ENCODE measurements around the gene TRIM38.
"Not testable (repeated sequence)": the region's sequence is repeated elsewhere in the genome, so short reads cannot be mapped to it uniquely, and the experiment has no call there.

Gene TRIM38

GRCh38 chr6:25942561-25943147, 19.9 kb upstream of the TRIM38 start:
- DNase-seq (ENCODE audit: low spot score), result peak; percentile 42

GRCh38 chr6:25943887-25944286, 18.7 kb upstream of the TRIM38 start:
- no peak for DNase-seq (ENCODE audit: low spot score)

- DNase-seq (ENCODE audit: low spot score), result no peak
These were observed 17.7 kb upstream of the TRIM38 start for GRCh38 chr6:25944688-25945574.

GRCh38 chr6:25945738-25946137, 16.9 kb upstream of the TRIM38 start:
- not testable (repeated sequence) for DNase-seq (ENCODE audit: low spot score)

DNA sequence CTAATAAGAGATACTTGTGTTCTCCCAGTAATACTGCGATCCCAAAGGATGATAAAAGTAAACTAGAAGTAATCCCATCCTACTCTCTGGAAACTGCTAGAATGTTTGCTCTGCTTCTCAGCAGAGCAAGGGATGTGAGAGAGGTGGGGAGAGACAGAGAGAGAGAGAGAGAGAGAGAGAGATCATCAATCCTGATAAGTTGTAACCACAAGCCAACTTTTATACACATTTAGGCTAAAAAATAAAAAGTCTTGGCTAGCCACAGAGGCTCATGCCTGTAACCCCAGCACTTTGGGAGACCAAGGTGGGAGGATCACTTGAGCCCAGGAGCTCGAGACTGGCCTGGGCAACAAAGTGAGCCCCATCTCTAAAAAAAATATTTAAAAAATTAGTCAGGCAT, 16.0 kb upstream of the TRIM38 start:
- DNase-seq (ENCODE audit: low spot score), result no peak

DNA sequence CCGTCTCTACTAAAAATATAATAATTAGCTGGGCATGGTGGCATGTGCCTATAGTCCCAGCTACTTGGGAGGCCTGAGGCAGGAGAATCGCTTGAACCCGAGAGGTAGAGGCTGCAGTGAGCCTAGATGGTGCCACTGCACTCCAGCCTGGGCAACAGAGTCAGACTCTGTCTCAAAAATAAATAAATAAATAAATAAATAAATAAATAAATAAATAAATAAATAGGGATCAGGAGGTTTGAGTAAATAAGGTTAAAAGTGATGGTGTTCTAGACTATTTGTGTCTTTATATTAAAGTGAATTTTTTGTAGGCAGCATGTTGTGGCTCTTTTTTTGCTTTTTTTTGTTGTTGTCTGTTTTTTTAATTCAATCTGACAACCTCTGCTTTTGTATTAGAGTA, 15.1 kb upstream of the TRIM38 start:
- DNase-seq (ENCODE audit: low spot score), result not testable (repeated sequence)

GRCh38 chr6:25949695-25950094, 12.9 kb upstream of the TRIM38 start:
- no peak for DNase-seq (ENCODE audit: low spot score)

- no peak for DNase-seq (ENCODE audit: low spot score)
These were observed 12.3 kb upstream of the TRIM38 start for GRCh38 chr6:25950297-25950696.

GRCh38 chr6:25951296-25952032, 11.1 kb upstream of the TRIM38 start:
- no peak for DNase-seq (ENCODE audit: low spot score)

DNA sequence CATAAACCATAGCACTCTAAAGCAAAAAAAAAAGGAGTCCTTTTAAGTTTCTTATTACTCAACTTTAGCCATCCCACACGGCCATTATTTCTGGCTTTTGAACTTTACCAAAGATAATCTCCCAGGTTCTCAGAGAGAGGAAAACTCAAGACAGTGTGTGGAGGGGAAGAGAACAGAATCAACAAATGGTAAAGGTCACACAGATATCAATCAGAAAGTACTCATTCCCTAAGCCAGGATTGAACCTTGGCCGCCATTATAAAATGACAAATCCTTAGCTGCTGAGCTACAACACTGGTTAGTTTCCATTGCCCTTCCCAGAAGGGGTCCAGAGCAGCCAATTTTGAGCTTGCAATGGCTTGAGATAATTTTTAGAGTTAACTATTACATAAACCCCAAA, 10.1 kb upstream of the TRIM38 start:
- no peak for DNase-seq (ENCODE audit: low spot score)

- DNase-seq (ENCODE audit: low spot score), result no peak
These were observed 8.9 kb upstream of the TRIM38 start for GRCh38 chr6:25953733-25954132.

DNA sequence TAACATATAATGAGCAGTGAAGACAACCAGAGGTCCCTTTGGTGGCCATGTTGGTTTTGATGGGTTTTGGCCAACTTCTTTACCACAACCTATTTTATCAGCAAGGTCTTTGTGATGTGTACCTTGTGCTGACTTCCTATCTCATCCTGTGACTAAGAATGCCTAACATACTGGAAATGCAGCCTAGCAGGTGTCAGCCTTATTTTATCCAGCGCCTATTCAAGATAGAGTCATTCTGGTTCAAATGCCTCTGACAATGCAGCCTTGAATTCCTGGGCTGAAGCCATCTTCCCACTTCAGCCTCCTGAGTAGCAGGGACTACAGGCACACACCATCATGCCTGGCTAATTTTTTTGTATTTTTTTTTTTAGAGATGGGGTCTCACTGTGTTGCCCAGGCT, 7.8 kb upstream of the TRIM38 start:
- no peak for DNase-seq (ENCODE audit: low spot score)

- no peak for DNase-seq (ENCODE audit: low spot score)
These were observed 6.4 kb upstream of the TRIM38 start for GRCh38 chr6:25956226-25956625.

DNA sequence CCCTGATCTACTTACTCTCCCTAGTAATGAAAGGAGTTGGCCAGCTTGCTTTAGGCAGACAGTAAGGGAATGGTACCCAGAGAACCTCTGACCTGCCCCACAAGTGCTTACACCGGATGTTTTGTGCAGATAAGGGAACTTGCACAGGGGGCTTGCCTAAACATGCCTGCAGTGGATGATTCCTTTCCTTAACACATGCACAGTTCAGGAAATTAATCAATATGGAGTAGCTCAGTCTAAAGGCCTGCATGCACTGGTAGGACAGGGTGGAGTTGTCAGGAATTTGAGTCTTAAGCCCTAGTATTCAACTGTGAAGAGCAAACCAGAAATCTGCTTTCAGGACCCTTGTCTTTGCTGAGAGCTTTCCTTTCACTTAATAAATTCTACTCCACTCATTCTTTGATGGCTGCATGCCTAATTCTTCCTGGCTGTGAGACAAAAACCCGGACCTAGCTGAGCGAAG, 3.9 kb upstream of the TRIM38 start:
- no peak for DNase-seq (ENCODE audit: low spot score)

DNA sequence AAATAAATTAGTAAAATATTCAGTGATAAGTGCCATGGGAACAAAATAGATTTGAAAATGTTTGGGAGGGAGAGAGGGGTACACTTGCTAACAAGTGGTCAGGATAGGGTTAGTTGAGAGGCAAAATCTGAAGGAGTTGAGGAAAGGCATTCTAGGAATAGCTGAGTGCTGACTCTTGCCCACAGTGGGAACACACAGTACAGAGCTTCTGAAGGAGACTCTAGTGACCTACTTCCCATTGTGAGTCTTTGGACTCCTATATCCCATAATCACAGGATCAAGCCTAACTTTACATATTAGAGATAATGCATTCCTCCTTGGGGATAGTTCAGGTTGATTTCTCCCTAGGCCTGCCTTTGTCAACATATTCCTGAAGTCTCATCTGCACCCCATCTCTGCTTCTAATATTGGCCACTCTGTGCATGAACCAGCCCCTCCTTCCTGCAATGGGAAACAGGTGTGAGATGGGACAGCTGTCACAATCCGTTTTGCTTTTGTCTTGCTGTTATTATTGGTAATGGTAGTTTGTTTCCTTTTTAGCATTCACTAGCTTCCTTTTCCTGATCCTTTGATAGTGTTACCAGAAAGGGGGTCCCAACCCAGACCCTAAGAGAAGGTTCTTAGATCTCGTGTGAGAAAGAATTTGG, 2.6 kb upstream of the TRIM38 start:
- no peak for DNase-seq (ENCODE audit: low spot score)

- DNase-seq (ENCODE audit: low spot score), result no peak
These were observed 1.9 kb upstream of the TRIM38 start for GRCh38 chr6:25960734-25961133.

DNA sequence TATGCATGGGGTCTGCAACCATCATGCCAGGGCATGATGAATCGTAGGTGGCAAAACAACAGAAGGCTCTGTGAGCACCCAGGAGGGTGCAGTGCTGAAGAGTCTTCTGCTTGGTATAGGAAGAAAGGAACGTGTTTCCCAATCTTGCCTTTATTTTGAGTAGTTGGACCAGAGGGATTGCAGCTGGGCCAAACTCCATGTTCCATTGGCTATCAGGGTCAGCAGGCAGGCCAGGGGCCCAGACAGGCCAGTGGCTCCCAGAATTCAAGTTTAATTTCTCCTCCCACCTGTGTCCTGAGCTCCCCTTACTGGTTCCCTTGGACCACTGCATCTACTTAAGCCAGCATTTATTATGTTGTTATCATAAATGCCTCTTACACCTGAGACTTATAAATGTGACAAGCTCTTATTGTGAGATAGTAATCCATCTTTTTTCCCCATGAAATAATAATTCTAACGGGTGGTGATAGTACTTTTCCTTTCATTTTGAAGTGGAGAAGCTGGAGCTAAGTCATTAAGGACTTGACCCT, 918 bp upstream of the TRIM38 start:
- no peak for DNase-seq (ENCODE audit: low spot score)

- DNase-seq (ENCODE audit: low spot score), result peak; percentile 38
These were observed 973 bp downstream of the TRIM38 start for GRCh38 chr6:25963426-25964123.

DNA sequence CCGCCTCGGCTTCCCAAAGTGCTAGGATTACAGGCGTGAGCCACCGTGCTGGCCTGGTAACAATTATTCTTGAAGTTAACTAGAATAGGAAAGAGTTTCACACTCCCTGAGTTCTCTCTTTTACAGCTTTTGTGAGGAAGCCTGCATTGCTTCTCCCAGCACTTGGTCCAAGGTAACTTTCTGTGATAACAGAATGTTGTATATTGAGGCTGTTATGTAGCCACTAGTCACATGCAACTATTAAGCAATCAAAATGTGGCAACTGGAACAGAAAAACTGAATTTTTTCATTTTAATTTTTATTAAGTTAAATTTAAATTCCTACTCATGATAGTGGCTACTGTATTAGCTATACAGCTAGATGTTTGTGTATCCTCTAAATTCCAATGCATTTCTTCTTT, 2.5 kb downstream of the TRIM38 start:
- no peak for DNase-seq (ENCODE audit: low spot score)

- DNase-seq (ENCODE audit: low spot score), result no peak
These were observed 4.1 kb downstream of the TRIM38 start for GRCh38 chr6:25966711-25967110.

- peak; percentile 40 for DNase-seq (ENCODE audit: low spot score)
These were observed 6.2 kb downstream of the TRIM38 start for GRCh38 chr6:25968769-25969168.
